Subcutaneous adipose tissue (tissue), 4 donors: ENCODE measurements around the gene HRH1. TPM values are rescaled to one million over a fixed set of nuclear protein-coding genes. Genes with fewer than 3 reads are reported as not detected.

ENCODE experiments used
- CTCF ChIP-seq: fragments of 450-650 bp; IDR thresholded peaks from one replicate; pipeline ENCODE4 v1.5.1; 2016; ENCODE audit warnings: low read depth, mild to moderate bottlenecking, control low read depth, antibody characterized with exemption, moderate library complexity
- total RNA-seq, 4 donors: library from RNA; depleted of rRNA; stranded (reverse); fragments of >200 nt; gene quantifications; one replicate each; pipeline ENCODE4 v1.1.0, GENCODE V29; 2016

The HRH1 gene
- total RNA-seq, 4 donors from 2014 or later, result 3.2 to 8.4 (median 4.9) TPM

- TF ChIP-seq CTCF, result no peak
Observed at GRCh38 chr3:11240496-11240895, 86.2 kb downstream of the HRH1 start.

- no peak for TF ChIP-seq CTCF
Observed at GRCh38 chr3:11244121-11244677, 89.9 kb downstream of the HRH1 start.

- TF ChIP-seq CTCF, result no peak
Observed at GRCh38 chr3:11245276-11245675, 91.0 kb downstream of the HRH1 start.

- no peak for TF ChIP-seq CTCF
Observed at GRCh38 chr3:11245827-11246662, 91.8 kb downstream of the HRH1 start.

- TF ChIP-seq CTCF, result no peak
Observed at GRCh38 chr3:11246663-11246970, 92.3 kb downstream of the HRH1 start.

GRCh38 chr3:11247362-11247761 lies 93.1 kb downstream of the HRH1 start:
- TF ChIP-seq CTCF, result no peak

- TF ChIP-seq CTCF, result no peak
Observed at GRCh38 chr3:11248596-11248995, 94.3 kb downstream of the HRH1 start.
